Brain microvascular endothelial cell (primary cell): ENCODE data around the gene KIF3A.

Experiments used
- DNase-seq: peaks from one replicate; pipeline ENCODE4 v3.0.0-alpha.2; 2020
- H3K27ac ChIP-seq: fragments of 250-450 bp; sonication (Bioruptor Pico); 2 replicates; pipeline ENCODE4 v1.5.1; 2020; ENCODE audit warnings: mild to moderate bottlenecking, moderate library complexity
- H3K27me3 ChIP-seq: fragments of 250-450 bp; sonication (Bioruptor Pico); replicated peaks from 2 replicates; pipeline ENCODE4 v1.5.1; 2020; ENCODE audit warnings: mild to moderate bottlenecking
- H3K36me3 ChIP-seq: fragments of 250-450 bp; sonication (Bioruptor Pico); replicated peaks from 2 replicates; pipeline ENCODE4 v1.5.1; 2020; ENCODE audit warnings: mild to moderate bottlenecking
- H3K4me3 ChIP-seq: 2 replicates; pipeline ENCODE4 v1.5.1; 2011; ENCODE audit warnings: low read depth, mild to moderate bottlenecking, control low read depth, low read length, moderate library complexity
- in situ Hi-C: cut with HindIII; loops from 2 replicates; pipeline ENCODE4 v1.10.0; 2017; ENCODE audit warnings: low sequenced_read_pairs, low pct_ligation_motif_present
- TF ChIP-seq, protein P1 (sequence below): IDR thresholded peaks from 2 replicates; pipeline ENCODE4 v1.5.1; 2011; ENCODE audit warnings: low read depth, mild to moderate bottlenecking, moderate library complexity, low read length, control low read depth, inconsistent platforms; ENCODE audit errors: missing control alignments

The KIF3A gene

DNA sequence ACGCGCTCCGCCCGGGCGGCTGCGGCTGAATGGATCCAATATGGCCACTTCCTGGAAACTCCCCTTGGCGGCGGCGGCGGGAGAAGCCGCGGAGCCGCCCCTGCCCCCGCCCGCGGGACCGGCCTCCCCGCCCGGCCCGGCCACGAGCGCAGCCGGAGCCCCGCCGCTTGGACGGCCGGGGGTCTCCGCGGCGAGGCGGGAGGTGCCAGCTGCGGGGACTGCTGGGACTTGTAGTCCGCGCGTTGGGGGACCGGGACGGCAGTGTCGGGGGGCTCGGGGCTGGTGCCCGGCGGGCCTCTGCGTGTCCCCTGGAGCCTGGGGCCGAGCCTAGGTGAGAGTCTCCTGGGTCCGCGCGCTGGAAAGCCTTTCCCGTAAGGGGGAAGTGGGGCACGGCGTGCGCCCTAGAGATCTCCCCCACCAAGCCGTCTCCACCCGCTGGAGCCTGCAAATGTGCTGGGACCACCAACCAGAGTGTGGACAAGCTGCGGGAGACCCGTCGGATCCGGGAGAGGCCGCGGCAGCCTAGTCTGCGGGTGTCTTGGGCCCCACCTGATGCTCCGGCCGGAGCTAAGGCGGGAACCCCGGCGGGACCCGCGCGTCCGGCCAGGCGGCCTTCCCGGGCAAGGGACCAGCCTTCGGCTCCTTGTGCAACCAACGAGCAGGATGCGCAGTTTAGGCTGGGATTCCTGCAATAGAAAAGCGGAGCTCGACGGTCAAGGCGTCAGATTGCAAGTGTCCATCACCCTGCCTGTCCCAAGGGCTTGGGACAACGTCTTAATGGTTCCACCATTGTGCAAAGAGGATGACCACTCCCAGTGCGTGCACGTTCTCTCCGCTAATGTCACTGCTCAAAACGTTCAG, 40.1 kb upstream of the KIF3A start, which contains the start of gene SEPTIN8:
Gene SEPTIN8 (minus strand): TSS at position 31 of the 861 bp plus-strand sequence. CDS start 102 bp downstream, outside the sequence.
- H3K27me3 ChIP-seq = no peaks in the 10 kb centered on the region
- in situ Hi-C loops = no loop called here
- TF ChIP-seq, protein P1, sequence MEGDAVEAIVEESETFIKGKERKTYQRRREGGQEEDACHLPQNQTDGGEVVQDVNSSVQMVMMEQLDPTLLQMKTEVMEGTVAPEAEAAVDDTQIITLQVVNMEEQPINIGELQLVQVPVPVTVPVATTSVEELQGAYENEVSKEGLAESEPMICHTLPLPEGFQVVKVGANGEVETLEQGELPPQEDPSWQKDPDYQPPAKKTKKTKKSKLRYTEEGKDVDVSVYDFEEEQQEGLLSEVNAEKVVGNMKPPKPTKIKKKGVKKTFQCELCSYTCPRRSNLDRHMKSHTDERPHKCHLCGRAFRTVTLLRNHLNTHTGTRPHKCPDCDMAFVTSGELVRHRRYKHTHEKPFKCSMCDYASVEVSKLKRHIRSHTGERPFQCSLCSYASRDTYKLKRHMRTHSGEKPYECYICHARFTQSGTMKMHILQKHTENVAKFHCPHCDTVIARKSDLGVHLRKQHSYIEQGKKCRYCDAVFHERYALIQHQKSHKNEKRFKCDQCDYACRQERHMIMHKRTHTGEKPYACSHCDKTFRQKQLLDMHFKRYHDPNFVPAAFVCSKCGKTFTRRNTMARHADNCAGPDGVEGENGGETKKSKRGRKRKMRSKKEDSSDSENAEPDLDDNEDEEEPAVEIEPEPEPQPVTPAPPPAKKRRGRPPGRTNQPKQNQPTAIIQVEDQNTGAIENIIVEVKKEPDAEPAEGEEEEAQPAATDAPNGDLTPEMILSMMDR = no peak
- DNase-seq = no peak
- peak within 1 kb of the TSS; percentile 77 for H3K4me3 ChIP-seq
- no peak within 1 kb of the TSS for H3K27ac ChIP-seq
- H3K36me3 ChIP-seq = no peaks in the 10 kb centered on the region

- TF ChIP-seq, protein P1 = no peak
- in situ Hi-C loops = no loop called here
- no peaks in the 10 kb centered on the region for H3K27me3 ChIP-seq
- peak overlapping the region; percentile 77 for H3K4me3 ChIP-seq
- DNase-seq = no peak
- no peak overlapping the region for H3K27ac ChIP-seq
- no peaks in the 10 kb centered on the region for H3K36me3 ChIP-seq
These were observed 39.5 kb upstream of the KIF3A start for GRCh38 chr5:132776938-132777208.

- H3K27me3 ChIP-seq = no peaks in the 10 kb centered on the region
- in situ Hi-C loops = no loop called here
- H3K4me3 ChIP-seq = peak overlapping the region; percentile 77
- TF ChIP-seq, protein P1 = no peak
- H3K27ac ChIP-seq = no peak overlapping the region
- DNase-seq = peak; percentile 20
- H3K36me3 ChIP-seq = no peaks in the 10 kb centered on the region
These were observed 39.0 kb upstream of the KIF3A start for GRCh38 chr5:132776131-132776937.

GRCh38 chr5:132775476-132775961, 38.2 kb upstream of the KIF3A start:
- in situ Hi-C loops = no loop called here
- TF ChIP-seq, protein P1 = no peak
- H3K4me3 ChIP-seq = peak overlapping the region; percentile 77
- H3K27me3 ChIP-seq = no peaks in the 10 kb centered on the region
- DNase-seq = no peak
- no peaks in the 10 kb centered on the region for H3K36me3 ChIP-seq
- no peak overlapping the region for H3K27ac ChIP-seq

DNA sequence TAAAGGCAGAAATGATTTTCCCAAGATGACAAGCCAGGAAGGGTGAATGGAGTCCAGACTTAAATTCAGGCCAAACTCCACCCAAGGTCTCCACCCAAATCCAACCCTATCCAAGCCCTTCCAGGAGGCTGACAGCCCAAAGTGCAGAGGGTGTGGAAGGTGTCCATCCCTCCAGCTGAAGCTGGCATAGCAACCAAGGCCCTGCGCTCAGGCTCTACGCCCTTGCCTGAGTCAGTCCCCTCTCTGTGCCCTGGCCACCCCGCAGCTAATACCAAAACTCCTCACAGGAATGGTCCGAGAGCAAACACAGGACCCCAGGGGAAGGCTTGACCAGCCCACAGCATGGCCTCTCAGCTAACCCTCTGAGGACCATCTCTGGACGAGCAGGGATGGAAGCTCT, 37.5 kb upstream of the KIF3A start:
- Histone ChIP-seq H3K36me3 (no peaks in the 10 kb centered on the region), H3K4me3 (no peak overlapping the region), H3K27me3 (no peaks in the 10 kb centered on the region), H3K27ac (no peak overlapping the region)
- in situ Hi-C loops = no loop called here
- TF ChIP-seq, protein P1 = no peak
- DNase-seq = no peak
